Inflammatory macrophage treated with lipopolysaccharide for 1 hour (primary cell): Measurements from ENCODE around the gene GP1BA.

ENCODE experiments used
- DNase-seq, 2 donors: peaks; one replicate each; pipeline ENCODE4 v3.0.0-alpha.2; 2020 to 2022

Gene GP1BA

GRCh38 chr17:4951486-4951885, 19.4 kb downstream of the GP1BA start:
- DNase-seq: no peak

- no peak for DNase-seq
These were observed 21.4 kb downstream of the GP1BA start for GRCh38 chr17:4953451-4953961.

GRCh38 chr17:4955091-4955490, 23.0 kb downstream of the GP1BA start:
- DNase-seq: no peak

GRCh38 chr17:4956493-4957061, 24.5 kb downstream of the GP1BA start:
- peak in 1 of 2 donors; percentile 46 for DNase-seq

GRCh38 chr17:4958102-4958501, 26.0 kb downstream of the GP1BA start:
- DNase-seq: no peak

- DNase-seq: no peak
These were observed 27.3 kb downstream of the GP1BA start for GRCh38 chr17:4959261-4959965.

GRCh38 chr17:4960279-4960922, 28.3 kb downstream of the GP1BA start:
- DNase-seq: no peak

GRCh38 chr17:4965311-4965986, 33.4 kb downstream of the GP1BA start:
- no peak for DNase-seq

GRCh38 chr17:4966844-4967538, 34.9 kb downstream of the GP1BA start:
- DNase-seq: peak; percentile 95 to 99

- peak; percentile 92 to 99 for DNase-seq
These were observed 35.7 kb downstream of the GP1BA start, which contains the start of gene SPAG7 for GRCh38 chr17:4967539-4968485. SPAG7 (minus strand) TSS chr17:4967817; CDS start chr17:4967804, 13 bp downstream.

GRCh38 chr17:4968486-4969046, 36.5 kb downstream of the GP1BA start:
- peak in 1 of 2 donors; percentile 55 for DNase-seq

- DNase-seq: peak; percentile 50 to 78
These were observed 37.0 kb downstream of the GP1BA start for GRCh38 chr17:4969047-4969550.

GRCh38 chr17:4969551-4970173, 37.6 kb downstream of the GP1BA start:
- DNase-seq: peak; percentile 23 to 67

GRCh38 chr17:4970273-4970672, 38.2 kb downstream of the GP1BA start:
- DNase-seq: no peak

GRCh38 chr17:4971826-4972225, 39.7 kb downstream of the GP1BA start:
- no peak for DNase-seq

GRCh38 chr17:4972322-4972721, 40.2 kb downstream of the GP1BA start:
- no peak for DNase-seq

- no peak for DNase-seq
These were observed 40.7 kb downstream of the GP1BA start for GRCh38 chr17:4972752-4973151.

- DNase-seq: peak in 1 of 2 donors; percentile 17
These were observed 41.4 kb downstream of the GP1BA start for GRCh38 chr17:4973256-4974114.

GRCh38 chr17:4974115-4974670, 42.1 kb downstream of the GP1BA start:
- no peak for DNase-seq
